ENCODE measurements around the gene ZNF462.
"Not testable (repeated sequence)": the region's sequence is repeated elsewhere in the genome, so short reads cannot be mapped to it uniquely, and the experiment has no call there.

Gene ZNF462

DNA sequence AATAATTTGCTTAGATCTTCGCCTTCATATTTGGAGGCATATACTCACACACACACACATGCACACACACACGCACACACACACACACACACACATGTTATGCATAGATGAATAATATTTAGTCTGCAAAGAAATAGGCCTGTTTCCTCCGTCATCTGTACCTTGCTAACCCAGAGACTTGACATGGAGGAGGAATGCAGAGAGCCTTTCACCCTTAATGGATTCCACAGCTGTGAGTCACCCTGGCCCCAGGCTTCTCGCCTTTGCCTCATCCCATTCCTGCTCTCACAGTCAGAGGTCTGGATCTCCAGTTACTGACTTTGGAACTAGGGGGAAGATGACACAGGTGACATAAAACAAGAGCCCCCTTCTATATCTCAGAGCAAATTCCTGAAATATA, 29.7 kb downstream of the ZNF462 start:
- peak overlapping the region; percentile 12 for H3K27ac ChIP-seq (ENCODE audit: low read length)
- peaks cover 65% of the 10 kb centered on the region for H3K4me1 ChIP-seq (ENCODE audit: insufficient read depth, low read length)
- 0 out of 2 replicates have a peak, but pooled peaks cover 3% of the 10 kb centered on the region for H3K36me3 ChIP-seq (ENCODE audit: insufficient read depth, low read depth, low read length)
- H3K9me3 ChIP-seq (ENCODE audit: insufficient read depth, low read depth, low read length), result no peaks in the 10 kb centered on the region
- no peaks in the 10 kb centered on the region for H3K27me3 ChIP-seq (ENCODE audit: insufficient read depth, low read length)
- H3K4me3 ChIP-seq (ENCODE audit: low read length), result 0 out of 2 replicates have a peak overlapping the region, but pooled peaks have one; percentile 39
- peak overlapping the region; percentile 34; the same call in 1 of the 2 replicates for H3K9ac ChIP-seq (ENCODE audit: low read depth, low read length)

GRCh38 chr9:106893088-106893487, 30.1 kb downstream of the ZNF462 start:
- Histone ChIP-seq H3K4me1 (ENCODE audit: insufficient read depth, low read length) (peaks cover 67% of the 10 kb centered on the region), H3K9ac (ENCODE audit: low read depth, low read length) (no peak overlapping the region), H3K9me3 (ENCODE audit: insufficient read depth, low read depth, low read length) (no peaks in the 10 kb centered on the region), H3K4me3 (ENCODE audit: low read length) (0 out of 2 replicates have a peak overlapping the region, but pooled peaks have one; percentile 24), H3K27ac (ENCODE audit: low read length) (no peak overlapping the region), H3K36me3 (ENCODE audit: insufficient read depth, low read depth, low read length) (0 out of 2 replicates have a peak, but pooled peaks cover 6% of the 10 kb centered on the region), H3K27me3 (ENCODE audit: insufficient read depth, low read length) (no peaks in the 10 kb centered on the region)

- Histone ChIP-seq H3K36me3 (ENCODE audit: insufficient read depth, low read depth, low read length) (peaks cover 10% of the 10 kb centered on the region; the same call in 1 of the 2 replicates), H3K4me3 (ENCODE audit: low read length) (no peak overlapping the region), H3K27me3 (ENCODE audit: insufficient read depth, low read length) (no peaks in the 10 kb centered on the region), H3K9me3 (ENCODE audit: insufficient read depth, low read depth, low read length) (no peaks in the 10 kb centered on the region), H3K27ac (ENCODE audit: low read length) (no peak overlapping the region), H3K4me1 (ENCODE audit: insufficient read depth, low read length) (peaks cover 44% of the 10 kb centered on the region), H3K9ac (ENCODE audit: low read depth, low read length) (no peak overlapping the region)
These were observed 33.7 kb downstream of the ZNF462 start for GRCh38 chr9:106896695-106897094.

GRCh38 chr9:106897236-106897635, 34.3 kb downstream of the ZNF462 start:
- Histone ChIP-seq H3K9ac (ENCODE audit: low read depth, low read length) (no peak overlapping the region), H3K27ac (ENCODE audit: low read length) (no peak overlapping the region), H3K9me3 (ENCODE audit: insufficient read depth, low read depth, low read length) (no peaks in the 10 kb centered on the region), H3K4me3 (ENCODE audit: low read length) (no peak overlapping the region), H3K4me1 (ENCODE audit: insufficient read depth, low read length) (peaks cover 41% of the 10 kb centered on the region), H3K27me3 (ENCODE audit: insufficient read depth, low read length) (no peaks in the 10 kb centered on the region), H3K36me3 (ENCODE audit: insufficient read depth, low read depth, low read length) (peaks cover 10% of the 10 kb centered on the region; the same call in 1 of the 2 replicates)

DNA sequence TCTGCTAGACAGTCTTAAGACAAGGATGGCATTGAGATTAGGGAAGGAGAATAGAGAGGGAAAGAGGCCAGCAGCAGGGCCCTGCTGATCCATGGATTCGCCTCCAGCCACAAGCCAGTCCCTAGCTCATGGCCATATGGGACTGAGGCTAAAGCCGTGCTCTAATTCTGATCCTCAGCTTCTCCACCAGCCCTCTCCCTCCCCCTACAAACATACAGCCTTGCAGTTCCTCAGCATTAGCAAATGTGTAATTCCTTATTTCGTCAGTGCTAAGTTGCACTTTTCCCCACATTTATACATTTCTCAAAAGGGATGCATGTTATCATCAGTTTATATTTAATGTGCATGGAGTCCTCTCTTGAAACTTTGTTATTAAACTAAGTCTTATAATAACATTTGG, 34.8 kb downstream of the ZNF462 start:
- H3K9ac ChIP-seq (ENCODE audit: low read depth, low read length), result no peak overlapping the region
- no peaks in the 10 kb centered on the region for H3K27me3 ChIP-seq (ENCODE audit: insufficient read depth, low read length)
- H3K27ac ChIP-seq (ENCODE audit: low read length), result no peak overlapping the region

DNA sequence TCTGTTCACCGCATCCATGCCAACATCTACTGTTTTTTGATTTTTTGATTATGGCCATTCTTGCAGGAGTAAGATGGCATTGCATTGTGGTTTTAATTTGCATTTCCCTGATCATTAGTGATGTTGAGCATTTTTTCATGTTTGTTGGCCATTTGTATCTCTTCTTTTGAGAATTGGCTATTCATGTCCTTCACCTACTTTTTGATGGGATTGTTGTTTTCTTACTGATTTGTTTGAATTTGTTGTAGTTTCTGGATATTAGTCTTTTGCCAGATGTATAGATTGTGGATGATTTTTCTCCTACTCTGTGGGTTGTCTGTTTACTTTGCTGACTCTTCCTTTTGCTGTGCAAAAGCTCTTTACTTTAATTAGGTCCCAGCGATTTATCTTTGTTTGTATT, 37.6 kb downstream of the ZNF462 start:
- peaks cover 16% of the 10 kb centered on the region; the same call in 1 of the 2 replicates for H3K4me1 ChIP-seq (ENCODE audit: insufficient read depth, low read length)
- H3K27ac ChIP-seq (ENCODE audit: low read length); H3K27me3 ChIP-seq (ENCODE audit: insufficient read depth, low read length); H3K9me3 ChIP-seq (ENCODE audit: insufficient read depth, low read depth, low read length); H3K4me3 ChIP-seq (ENCODE audit: low read length); H3K9ac ChIP-seq (ENCODE audit: low read depth, low read length): not testable (repeated sequence)
- H3K36me3 ChIP-seq (ENCODE audit: insufficient read depth, low read depth, low read length), result peaks cover 10% of the 10 kb centered on the region; the same call in 1 of the 2 replicates

More for the DNA sequence above, 34.8 kb downstream of the ZNF462 start:
- Histone ChIP-seq H3K4me1 (ENCODE audit: insufficient read depth, low read length) (peaks cover 37% of the 10 kb centered on the region), H3K36me3 (ENCODE audit: insufficient read depth, low read depth, low read length) (peaks cover 10% of the 10 kb centered on the region; the same call in 1 of the 2 replicates), H3K4me3 (ENCODE audit: low read length) (no peak overlapping the region), H3K9me3 (ENCODE audit: insufficient read depth, low read depth, low read length) (no peaks in the 10 kb centered on the region)

- peaks cover 10% of the 10 kb centered on the region; the same call in 1 of the 2 replicates for H3K36me3 ChIP-seq (ENCODE audit: insufficient read depth, low read depth, low read length)
- no peak overlapping the region for H3K27ac ChIP-seq (ENCODE audit: low read length)
- no peak overlapping the region for H3K4me3 ChIP-seq (ENCODE audit: low read length)
- no peak overlapping the region for H3K9ac ChIP-seq (ENCODE audit: low read depth, low read length)
- H3K27me3 ChIP-seq (ENCODE audit: insufficient read depth, low read length), result no peaks in the 10 kb centered on the region
- peaks cover 11% of the 10 kb centered on the region; the same call in 1 of the 2 replicates for H3K4me1 ChIP-seq (ENCODE audit: insufficient read depth, low read length)
- peaks cover 9% of the 10 kb centered on the region; the same call in 1 of the 2 replicates for H3K9me3 ChIP-seq (ENCODE audit: insufficient read depth, low read depth, low read length)
These were observed 43.2 kb downstream of the ZNF462 start for GRCh38 chr9:106906129-106906528.

DNA sequence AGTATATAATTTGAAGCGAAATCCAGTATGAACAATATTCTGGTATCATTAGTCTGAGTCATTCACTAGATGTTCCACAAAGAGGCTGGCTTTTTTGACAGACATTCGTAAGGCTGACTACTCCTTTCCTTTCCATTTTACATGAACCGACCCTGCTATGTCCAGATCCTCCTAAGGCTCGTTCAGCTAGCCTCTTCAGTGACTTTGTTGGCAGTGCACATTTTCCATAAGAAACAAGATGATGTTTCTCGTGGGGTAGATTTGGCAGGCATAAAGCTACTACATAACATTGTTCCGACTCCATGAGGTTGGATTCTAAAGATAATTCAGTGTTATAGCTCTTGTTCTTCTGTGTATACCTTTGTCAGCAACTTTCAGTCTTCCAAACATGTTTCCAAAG, 49.0 kb downstream of the ZNF462 start:
- Histone ChIP-seq H3K9me3 (ENCODE audit: insufficient read depth, low read depth, low read length) (peaks cover under 1% of the 10 kb centered on the region; the same call in 1 of the 2 replicates), H3K4me1 (ENCODE audit: insufficient read depth, low read length) (peaks cover 27% of the 10 kb centered on the region; the same call in 1 of the 2 replicates), H3K27ac (ENCODE audit: low read length) (no peak overlapping the region), H3K36me3 (ENCODE audit: insufficient read depth, low read depth, low read length) (peaks cover 28% of the 10 kb centered on the region; the same call in 1 of the 2 replicates), H3K27me3 (ENCODE audit: insufficient read depth, low read length) (no peaks in the 10 kb centered on the region), H3K9ac (ENCODE audit: low read depth, low read length) (no peak overlapping the region), H3K4me3 (ENCODE audit: low read length) (no peak overlapping the region)

GRCh38 chr9:106913276-106913675, 50.3 kb downstream of the ZNF462 start:
- Histone ChIP-seq H3K9ac (ENCODE audit: low read depth, low read length) (no peak overlapping the region), H3K4me3 (ENCODE audit: low read length) (no peak overlapping the region), H3K36me3 (ENCODE audit: insufficient read depth, low read depth, low read length) (peaks cover 33% of the 10 kb centered on the region; the same call in 1 of the 2 replicates), H3K27me3 (ENCODE audit: insufficient read depth, low read length) (no peaks in the 10 kb centered on the region), H3K9me3 (ENCODE audit: insufficient read depth, low read depth, low read length) (no peaks in the 10 kb centered on the region), H3K4me1 (ENCODE audit: insufficient read depth, low read length) (peaks cover 31% of the 10 kb centered on the region), H3K27ac (ENCODE audit: low read length) (no peak overlapping the region)

DNA sequence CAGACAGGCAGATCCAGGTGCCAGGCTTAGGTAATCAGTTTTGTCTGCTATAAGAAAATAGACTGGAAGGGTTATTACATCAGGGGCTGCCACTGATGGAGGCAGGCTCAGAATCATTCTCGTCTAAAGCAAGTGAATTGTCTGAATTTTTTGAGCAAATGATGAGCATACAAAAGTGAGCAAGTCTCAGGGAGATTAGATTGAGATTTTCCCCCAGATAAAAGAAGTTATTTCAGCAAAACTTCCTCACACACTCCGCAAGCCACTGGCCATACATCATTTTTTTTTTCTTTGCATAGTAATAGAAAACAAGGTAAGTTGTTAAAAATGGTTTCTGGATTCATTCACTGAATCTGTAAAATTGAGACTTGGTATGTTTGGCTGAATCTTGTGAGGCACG, 52.9 kb downstream of the ZNF462 start:
- Histone ChIP-seq H3K4me3 (ENCODE audit: low read length) (no peak overlapping the region), H3K27ac (ENCODE audit: low read length) (no peak overlapping the region), H3K9me3 (ENCODE audit: insufficient read depth, low read depth, low read length) (no peaks in the 10 kb centered on the region), H3K27me3 (ENCODE audit: insufficient read depth, low read length) (no peaks in the 10 kb centered on the region), H3K9ac (ENCODE audit: low read depth, low read length) (no peak overlapping the region), H3K4me1 (ENCODE audit: insufficient read depth, low read length) (peaks cover 35% of the 10 kb centered on the region), H3K36me3 (ENCODE audit: insufficient read depth, low read depth, low read length) (peaks cover 39% of the 10 kb centered on the region; the same call in 1 of the 2 replicates)

DNA sequence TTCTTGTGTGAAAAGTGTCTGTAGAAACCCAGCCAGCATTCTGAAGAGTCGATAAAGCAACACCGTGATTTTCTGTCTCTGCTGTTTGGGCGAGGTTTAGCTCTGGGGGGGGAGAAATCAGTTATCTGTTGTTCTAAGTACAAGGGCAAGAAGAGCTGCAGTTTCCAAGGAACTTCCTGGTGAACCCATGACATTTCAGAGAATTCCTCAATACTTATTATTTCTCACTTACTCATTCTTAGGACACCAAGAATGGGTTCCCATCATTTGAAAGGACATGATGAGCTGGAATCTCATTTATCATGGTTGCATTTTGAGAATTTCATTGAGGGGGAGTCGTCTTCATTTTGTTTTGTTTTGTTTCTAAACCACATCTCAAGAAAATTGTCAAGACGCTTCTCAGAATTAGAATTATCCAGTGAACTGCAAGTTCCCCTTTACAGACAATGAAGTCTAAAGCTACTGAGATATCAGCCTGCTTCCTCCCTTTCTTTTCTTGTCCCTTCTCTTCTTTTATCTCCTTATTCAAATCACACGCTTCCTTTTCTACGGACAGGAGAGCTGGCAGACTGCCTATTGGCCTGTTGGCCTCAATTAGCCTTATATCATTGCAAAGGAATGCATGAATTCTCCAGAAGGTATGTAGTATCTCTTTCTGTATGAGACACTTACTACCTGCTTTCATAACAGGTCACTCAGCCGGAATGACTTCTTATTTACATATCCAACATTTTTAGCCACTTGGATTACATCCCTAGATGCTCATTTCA, 53.7 kb downstream of the ZNF462 start:
- H3K9ac ChIP-seq (ENCODE audit: low read depth, low read length), result no peak overlapping the region; the same call in 1 of the 2 replicates
- H3K4me3 ChIP-seq (ENCODE audit: low read length), result no peak overlapping the region

More for the DNA sequence above, 53.7 kb downstream of the ZNF462 start:
- H3K4me1 ChIP-seq (ENCODE audit: insufficient read depth, low read length), result peaks cover 37% of the 10 kb centered on the region
- H3K27ac ChIP-seq (ENCODE audit: low read length), result no peak overlapping the region
- peaks cover 39% of the 10 kb centered on the region; the same call in 1 of the 2 replicates for H3K36me3 ChIP-seq (ENCODE audit: insufficient read depth, low read depth, low read length)
- H3K9me3 ChIP-seq (ENCODE audit: insufficient read depth, low read depth, low read length), result no peaks in the 10 kb centered on the region
- no peaks in the 10 kb centered on the region for H3K27me3 ChIP-seq (ENCODE audit: insufficient read depth, low read length)

All from iPS-20b (cell line).